CD4-positive, alpha-beta memory T cell (primary cell): ENCODE data around the gene CDKL5. TPM values are rescaled to one million over a fixed set of nuclear protein-coding genes. Genes with fewer than 3 reads are reported as not detected.
A peak's percentile ranks its signal among the peaks of the same experiment; 100 is the strongest.

ENCODE experiments used
- CTCF ChIA-PET: fragments of 350-600 bp; sonication (Branson Sonifier 250); formaldehyde crosslinking; loops from one replicate; lab custom pipeline; 2021; ENCODE audit warnings: inconsistent platforms; ENCODE audit not compliant: partially characterized antibody; lab: Charles Lee
- POLR2A ChIA-PET: fragments of 350-600 bp; sonication (Branson Sonifier 250); formaldehyde crosslinking; loops from one replicate; lab custom pipeline; 2021; ENCODE audit not compliant: partially characterized antibody; lab: Charles Lee
- DNase-seq, 5 donors: peaks; one replicate each; pipeline versions ENCODE4 v3.0.0 to v3.0.0-alpha.2; 2020 to 2022; ENCODE audit warnings: mixed read lengths in 1 of 5
- H3K27ac ChIP-seq: one replicate; pipeline ENCODE4 v1.7.0; 2013; ENCODE audit warnings: low read depth, low read length
- H3K27me3 ChIP-seq: 2 replicates; pipeline ENCODE4 v1.7.0; 2013; ENCODE audit warnings: mild to moderate bottlenecking, low read length, moderate library complexity; ENCODE audit not compliant: insufficient read depth
- H3K36me3 ChIP-seq: 2 replicates; pipeline ENCODE4 v1.7.0; 2013; ENCODE audit warnings: mild to moderate bottlenecking, low read length, moderate library complexity; ENCODE audit not compliant: insufficient read depth
- H3K4me1 ChIP-seq: 2 replicates; pipeline ENCODE4 v1.7.0; 2013; ENCODE audit warnings: mild to moderate bottlenecking, low read length, moderate library complexity; ENCODE audit not compliant: insufficient read depth
- H3K4me3 ChIP-seq, 2 donors: one replicate each; pipeline ENCODE4 v1.7.0; 2013; ENCODE audit warnings: low read length in 2 of 2, mild to moderate bottlenecking in 1 of 2
- H3K9me3 ChIP-seq, 2 donors: one replicate each; pipeline ENCODE4 v1.7.0; 2013; ENCODE audit warnings: low read length in 2 of 2, control low read depth in 1 of 2; ENCODE audit not compliant: control insufficient read depth in 1 of 2
- H3K27ac Mint-ChIP-seq, 7 donors: one replicate each; pipeline ENCODE4 v1.8.0; 2020 to 2021; ENCODE audit warnings: mixed read lengths in 7 of 7, mild to moderate bottlenecking in 6 of 7, inconsistent platforms in 3 of 7, moderate library complexity in 3 of 7
- H3K27me3 Mint-ChIP-seq, 2 donors: one replicate each; pipeline ENCODE4 v1.8.0; 2020 to 2021; ENCODE audit warnings: mixed read lengths in 2 of 2
- H3K36me3 Mint-ChIP-seq, 2 donors: one replicate each; pipeline ENCODE4 v1.8.0; 2020 to 2021; ENCODE audit warnings: mixed read lengths in 2 of 2, inconsistent platforms in 1 of 2, mild to moderate bottlenecking in 1 of 2
- H3K4me1 Mint-ChIP-seq, 4 donors: one replicate each; pipeline ENCODE4 v1.8.0; 2020 to 2021; ENCODE audit warnings: mixed read lengths in 4 of 4, mild to moderate bottlenecking in 1 of 4
- H3K4me3 Mint-ChIP-seq, 8 donors: one replicate each; pipeline ENCODE4 v1.8.0; 2020 to 2021; ENCODE audit warnings: mixed read lengths in 8 of 8, mild to moderate bottlenecking in 7 of 8, moderate library complexity in 6 of 8, inconsistent platforms in 3 of 8
- H3K9me3 Mint-ChIP-seq, 8 donors: one replicate each; pipeline ENCODE4 v1.8.0; 2020 to 2021; ENCODE audit warnings: mixed read lengths in 8 of 8, mild to moderate bottlenecking in 5 of 8, inconsistent platforms in 3 of 8, moderate library complexity in 1 of 8
- intact Hi-C: fragments of 100-400 bp; cut with micrococcal nuclease; formaldehyde crosslinking; loops from one replicate; pipeline ENCODE4 v1.15.1; 2023
- polyA plus RNA-seq, 2 donors: library from polyadenylated mRNA; unstranded; fragments of 300-500 nt; fragmentation: Illumina TruSeq; gene quantifications; one replicate each; pipeline ENCODE4 v1.2.3, GENCODE V29; 2021
- total RNA-seq, 2 experiments: library from RNA; stranded (reverse); gene quantifications; one replicate each; pipeline ENCODE4 v1.2.3, GENCODE V29; 2021

The CDKL5 gene
- total RNA-seq = 1 to 10 TPM; 5.0 to 5.7 TPM
- 1 to 10 TPM; 1.0 to 1.3 TPM for polyA plus RNA-seq

GRCh38 chrX:18425199-18426003, at the start of gene CDKL5:
Gene CDKL5 (plus strand): TSS chrX:18425608. CDS start chrX:18507097, 81,489 bp downstream.
- H3K36me3 Mint-ChIP-seq = no peaks in the 10 kb centered on the region
- Histone ChIP-seq H3K27me3 (no peaks in the 10 kb centered on the region), H3K27ac (peak within 1 kb of the TSS; percentile 67), H3K9me3 (no peaks in the 10 kb centered on the region), H3K4me1 (peaks cover 15% of the 10 kb centered on the region), H3K36me3 (no peaks in the 10 kb centered on the region), H3K4me3 (peak within 1 kb of the TSS; percentile 17 to 66)
- peaks cover 3 to 21% (median 9%) of the 10 kb centered on the region in 4 donors for H3K4me1 Mint-ChIP-seq
- intact Hi-C loops = loop anchor here (1.0 to 10.0 kb wide), 7 partner anchors 71 to 1709 kb away; partner anchors contain the start of genes PDHA1, PHKA2, SCML1 and SCML2
- peak; percentile 93 to 98 (median 96) for DNase-seq
- peak within 1 kb of the TSS; percentile 86 to 99 (median 90) for H3K4me3 Mint-ChIP-seq
- H3K9me3 Mint-ChIP-seq = peaks cover 0 to 4% (median 0%) of the 10 kb centered on the region in 8 donors
- H3K27me3 Mint-ChIP-seq = peaks cover 3% of the 10 kb centered on the region in 2 donors
- ChIA-PET POLR2A (interaction anchor here (1.3 to 1.9 kb wide), 4 partner anchors 250 to 560 kb away, joined by 4 to 11 read pairs (median 5); partner anchors contain the start of gene PHKA2), CTCF (interaction anchor here (1.0 to 1.2 kb wide), 2 partner anchors 909 to 947 kb away, joined by 3 read pairs; no protein-coding TSS in a partner anchor)
- peak within 1 kb of the TSS; percentile 80 to 91 (median 91) for H3K27ac Mint-ChIP-seq

- Histone ChIP-seq H3K4me1 (no peaks in the 10 kb centered on the region), H3K36me3 (no peaks in the 10 kb centered on the region), H3K4me3 (no peak overlapping the region), H3K27me3 (no peaks in the 10 kb centered on the region), H3K27ac (no peak overlapping the region), H3K9me3 (no peaks in the 10 kb centered on the region)
- Mint-ChIP-seq H3K36me3 (no peaks in the 10 kb centered on the region), H3K4me3 (peak overlapping the region in 1 of 8 donors; percentile 54), H3K4me1 (peaks cover 0 to 6% (median 4%) of the 10 kb centered on the region in 4 donors), H3K27ac (peak overlapping the region in 2 of 7 donors; percentile 24 to 36), H3K27me3 (peaks cover 0 to 2% of the 10 kb centered on the region in 2 donors), H3K9me3 (peaks cover 0 to 2% (median 0%) of the 10 kb centered on the region in 8 donors)
- peak in 4 of 5 donors; percentile 16 to 28 (median 22) for DNase-seq
- ChIA-PET CTCF (interaction anchor here (0.8 to 1.7 kb wide), 5 partner anchors 9 to 1134 kb away, joined by 3 to 9 read pairs (median 4); no protein-coding TSS in a partner anchor), POLR2A (no interaction called here)
- intact Hi-C loops = loop anchor here (1.0 to 2.0 kb wide), 4 partner anchors 23 to 633 kb away; partner anchors contain the start of gene SCML2
Measured at GRCh38 chrX:18377796-18378195, 47.6 kb upstream of the CDKL5 start.

- Histone ChIP-seq H3K9me3 (no peaks in the 10 kb centered on the region), H3K27me3 (no peaks in the 10 kb centered on the region), H3K36me3 (no peaks in the 10 kb centered on the region), H3K4me3 (no peak overlapping the region), H3K4me1 (no peaks in the 10 kb centered on the region), H3K27ac (no peak overlapping the region)
- Mint-ChIP-seq H3K4me1 (peaks cover 0 to 4% (median 0%) of the 10 kb centered on the region in 4 donors), H3K27me3 (no peaks in the 10 kb centered on the region), H3K36me3 (no peaks in the 10 kb centered on the region), H3K9me3 (no peaks in the 10 kb centered on the region), H3K27ac (no peak overlapping the region), H3K4me3 (no peak overlapping the region)
- CTCF ChIA-PET = interaction anchor here (0.7 to 1.9 kb wide), 4 partner anchors 35 to 1327 kb away, joined by 3 to 6 read pairs (median 4); partner anchors contain the start of gene SCML2
- intact Hi-C loops = no loop called here
- POLR2A ChIA-PET = no interaction called here
- no peak for DNase-seq
Measured at GRCh38 chrX:18389966-18390365, 35.4 kb upstream of the CDKL5 start.

GRCh38 chrX:18390941-18391538, 34.4 kb upstream of the CDKL5 start:
- no peaks in the 10 kb centered on the region for H3K36me3 Mint-ChIP-seq
- H3K4me3 Mint-ChIP-seq = peak overlapping the region in 1 of 8 donors; percentile 21
- Histone ChIP-seq H3K36me3 (no peaks in the 10 kb centered on the region), H3K9me3 (no peaks in the 10 kb centered on the region), H3K4me3 (no peak overlapping the region), H3K4me1 (no peaks in the 10 kb centered on the region), H3K27me3 (no peaks in the 10 kb centered on the region), H3K27ac (no peak overlapping the region)
- ChIA-PET POLR2A (no interaction called here), CTCF (interaction anchor here (1.3 kb wide), 1 partner anchor 943 kb away, joined by 5 read pairs; no protein-coding TSS in a partner anchor)
- no peaks in the 10 kb centered on the region for H3K9me3 Mint-ChIP-seq
- intact Hi-C loops = loop anchor here (1.0 kb wide), 3 partner anchors 495 to 943 kb away; no protein-coding TSS in a partner anchor
- H3K27me3 Mint-ChIP-seq = no peaks in the 10 kb centered on the region
- peaks cover 0 to 4% (median 0%) of the 10 kb centered on the region in 4 donors for H3K4me1 Mint-ChIP-seq
- DNase-seq = peak; percentile 55 to 62 (median 61)
- H3K27ac Mint-ChIP-seq = peak overlapping the region in 5 of 7 donors; percentile 7 to 70 (median 53)

GRCh38 chrX:18394477-18394876, 30.9 kb upstream of the CDKL5 start:
- H3K27ac Mint-ChIP-seq = no peak overlapping the region
- CTCF ChIA-PET = no interaction called here
- H3K4me1 ChIP-seq = no peaks in the 10 kb centered on the region
- no peaks in the 10 kb centered on the region for H3K36me3 Mint-ChIP-seq
- no peak overlapping the region for H3K4me3 ChIP-seq
- no peaks in the 10 kb centered on the region for H3K27me3 ChIP-seq
- POLR2A ChIA-PET = no interaction called here
- peaks cover 0 to 5% (median 0%) of the 10 kb centered on the region in 4 donors for H3K4me1 Mint-ChIP-seq
- H3K27me3 Mint-ChIP-seq = no peaks in the 10 kb centered on the region
- no peak overlapping the region for H3K4me3 Mint-ChIP-seq
- intact Hi-C loops = no loop called here
- no peaks in the 10 kb centered on the region for H3K9me3 ChIP-seq
- no peak for DNase-seq
- H3K9me3 Mint-ChIP-seq = no peaks in the 10 kb centered on the region
- no peaks in the 10 kb centered on the region for H3K36me3 ChIP-seq
- H3K27ac ChIP-seq = no peak overlapping the region

GRCh38 chrX:18401848-18402213, 23.6 kb upstream of the CDKL5 start:
- no peak overlapping the region for H3K27ac ChIP-seq
- Mint-ChIP-seq H3K9me3 (no peaks in the 10 kb centered on the region), H3K27ac (no peak overlapping the region), H3K36me3 (no peaks in the 10 kb centered on the region), H3K4me1 (peaks cover 0 to 2% (median 0%) of the 10 kb centered on the region in 4 donors), H3K27me3 (no peaks in the 10 kb centered on the region), H3K4me3 (no peak overlapping the region)
- DNase-seq = no peak
- ChIA-PET POLR2A (no interaction called here), CTCF (no interaction called here)
- no peak overlapping the region for H3K4me3 ChIP-seq
- H3K36me3 ChIP-seq = no peaks in the 10 kb centered on the region
- H3K9me3 ChIP-seq = no peaks in the 10 kb centered on the region
- H3K27me3 ChIP-seq = no peaks in the 10 kb centered on the region
- intact Hi-C loops = no loop called here
- H3K4me1 ChIP-seq = no peaks in the 10 kb centered on the region
